Thoracic aorta (tissue), 2 donors: ENCODE measurements around the gene SPATA31C2. TPM values are rescaled to one million over a fixed set of nuclear protein-coding genes. Genes with fewer than 3 reads are reported as not detected.

ENCODE experiments used
- ATAC-seq: fragments of 150-250 bp; one replicate; pipeline ENCODE4 v1.8.0; 2017; ENCODE audit warnings: low read depth; ENCODE audit not compliant: insufficient number of reproducible peaks, low FRiP score
- DNase-seq: peaks from one replicate; pipeline ENCODE4 v3.0.0-alpha.2; 2020; ENCODE audit warnings: low spot score
- H3K27ac ChIP-seq, 2 donors: fragments of 200-600 bp; sonication (generic); 1 replicate in 1 of 2; 2 replicates in 1 of 2; pipeline ENCODE4 v1.5.1; 2016; ENCODE audit warnings: mild to moderate bottlenecking in 2 of 2, moderate library complexity in 2 of 2
- H3K27me3 ChIP-seq: fragments of 200-600 bp; sonication (generic); replicated peaks from 2 replicates; pipeline ENCODE4 v1.6.0; 2016; ENCODE audit warnings: mild to moderate bottlenecking; ENCODE audit not compliant: insufficient read depth
- H3K36me3 ChIP-seq: fragments of 200-600 bp; sonication (generic); one replicate; pipeline ENCODE4 v1.5.1; 2016
- H3K4me1 ChIP-seq, 2 donors: fragments of 200-600 bp; sonication (generic); 1 replicate in 1 of 2; 2 replicates in 1 of 2; pipeline versions ENCODE4 v1.5.1 to v1.6.0; 2016; ENCODE audit warnings: low read depth in 2 of 2, mild to moderate bottlenecking in 1 of 2; ENCODE audit not compliant: control insufficient read depth in 1 of 2
- H3K4me3 ChIP-seq: fragments of 200-600 bp; sonication (generic); 2 replicates; pipeline ENCODE4 v1.5.1; 2016; ENCODE audit warnings: mild to moderate bottlenecking
- H3K9me3 ChIP-seq: fragments of 200-600 bp; sonication (generic); 2 replicates; pipeline ENCODE4 v1.5.1; 2016
- total RNA-seq, 2 donors: library from RNA; depleted of rRNA; stranded (reverse); fragments of >200 nt; gene quantifications; one replicate each; pipeline versions ENCODE4 v1.1.0 to v1.2.3, GENCODE V29; 2016
- TF ChIP-seq, protein P1 (sequence below): fragments of 200-600 bp; sonication (generic); IDR thresholded peaks from one replicate; pipeline ENCODE4 v1.5.1; 2019; ENCODE audit warnings: antibody characterized with exemption

The SPATA31C2 gene
- total RNA-seq, 2 donors from 2014 or later: not detected

DNA sequence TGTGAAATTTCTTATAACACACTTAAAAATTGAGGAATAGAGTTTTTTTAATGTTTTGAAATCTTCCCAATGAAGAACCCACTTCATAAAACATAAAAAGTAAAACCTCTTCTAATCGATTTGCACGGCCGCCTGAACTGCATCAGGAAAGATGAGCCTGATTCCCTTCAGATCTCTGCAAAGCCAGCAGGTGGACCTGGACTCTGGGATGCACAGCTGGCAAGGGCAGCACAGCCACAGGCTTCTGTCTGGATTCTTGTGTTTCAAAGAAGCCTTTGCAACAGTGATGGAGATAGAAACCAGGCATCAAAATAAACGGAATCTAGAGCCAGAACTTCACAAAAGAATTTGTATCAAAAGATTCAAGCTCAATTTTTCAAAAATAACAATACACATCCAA is 36.0 kb upstream of the SPATA31C2 start:
- Histone ChIP-seq H3K27me3 (no peaks in the 10 kb centered on the region), H3K4me1 (no peaks in the 10 kb centered on the region), H3K9me3 (no peaks in the 10 kb centered on the region), H3K36me3 (no peaks in the 10 kb centered on the region), H3K4me3 (no peak overlapping the region), H3K27ac (no peak overlapping the region)
- ATAC-seq (no peak), DNase-seq (no peak)
- TF ChIP-seq, protein P1, sequence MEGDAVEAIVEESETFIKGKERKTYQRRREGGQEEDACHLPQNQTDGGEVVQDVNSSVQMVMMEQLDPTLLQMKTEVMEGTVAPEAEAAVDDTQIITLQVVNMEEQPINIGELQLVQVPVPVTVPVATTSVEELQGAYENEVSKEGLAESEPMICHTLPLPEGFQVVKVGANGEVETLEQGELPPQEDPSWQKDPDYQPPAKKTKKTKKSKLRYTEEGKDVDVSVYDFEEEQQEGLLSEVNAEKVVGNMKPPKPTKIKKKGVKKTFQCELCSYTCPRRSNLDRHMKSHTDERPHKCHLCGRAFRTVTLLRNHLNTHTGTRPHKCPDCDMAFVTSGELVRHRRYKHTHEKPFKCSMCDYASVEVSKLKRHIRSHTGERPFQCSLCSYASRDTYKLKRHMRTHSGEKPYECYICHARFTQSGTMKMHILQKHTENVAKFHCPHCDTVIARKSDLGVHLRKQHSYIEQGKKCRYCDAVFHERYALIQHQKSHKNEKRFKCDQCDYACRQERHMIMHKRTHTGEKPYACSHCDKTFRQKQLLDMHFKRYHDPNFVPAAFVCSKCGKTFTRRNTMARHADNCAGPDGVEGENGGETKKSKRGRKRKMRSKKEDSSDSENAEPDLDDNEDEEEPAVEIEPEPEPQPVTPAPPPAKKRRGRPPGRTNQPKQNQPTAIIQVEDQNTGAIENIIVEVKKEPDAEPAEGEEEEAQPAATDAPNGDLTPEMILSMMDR: no peak

DNA sequence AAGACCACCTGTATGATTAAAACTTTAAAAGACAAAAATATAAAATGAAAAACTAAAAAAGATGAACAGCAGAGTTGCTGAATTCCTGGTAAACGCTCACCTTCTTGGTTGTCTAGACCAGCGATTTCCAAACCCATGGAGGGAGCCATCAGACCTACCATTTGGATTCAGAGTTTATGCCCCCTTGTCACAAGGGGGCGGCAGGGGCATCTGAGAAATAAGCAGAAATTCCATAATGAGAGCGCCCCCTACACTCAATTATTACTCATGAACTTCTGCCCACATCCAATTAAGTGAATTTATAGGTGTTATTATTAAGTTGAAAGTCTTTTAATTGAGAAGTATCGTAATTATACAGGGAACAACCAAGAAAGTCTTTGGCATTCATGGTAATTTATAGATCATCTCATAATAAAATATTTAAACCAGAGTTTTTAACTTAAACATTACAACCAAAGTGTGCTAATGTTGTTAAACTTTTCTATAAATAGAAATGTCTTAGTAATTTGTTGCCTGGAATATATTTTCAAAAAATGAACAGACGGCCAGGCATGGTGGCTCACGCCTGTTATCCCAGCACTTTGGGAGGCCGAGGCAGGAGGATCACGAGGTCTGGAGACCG is 35.2 kb upstream of the SPATA31C2 start:
- Histone ChIP-seq H3K4me1 (no peaks in the 10 kb centered on the region), H3K27me3 (no peaks in the 10 kb centered on the region), H3K27ac (no peak overlapping the region), H3K4me3 (no peak overlapping the region), H3K9me3 (no peaks in the 10 kb centered on the region), H3K36me3 (no peaks in the 10 kb centered on the region)
- TF ChIP-seq, protein P1: peak; percentile 45
- DNase-seq: no peak
- no peak for ATAC-seq

DNA sequence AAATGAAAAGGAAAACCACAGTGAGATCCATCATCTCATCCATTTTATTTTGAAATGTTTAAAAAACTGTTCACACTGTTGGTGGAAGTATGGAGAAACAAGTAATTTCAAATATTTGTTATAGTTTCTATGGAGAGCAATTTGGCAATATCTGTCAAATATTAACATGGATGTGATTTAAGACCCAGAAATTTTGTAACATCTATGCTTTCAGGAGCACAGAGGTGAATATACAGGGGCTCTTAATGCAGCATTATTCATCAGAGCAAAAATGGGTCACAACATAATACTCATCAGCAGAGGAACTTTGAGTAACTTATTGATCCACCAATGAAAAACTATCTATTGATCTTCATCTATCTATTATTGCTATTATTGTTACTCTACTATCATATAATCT is 31.4 kb upstream of the SPATA31C2 start:
- ATAC-seq (no peak), DNase-seq (no peak)
- Histone ChIP-seq H3K4me1 (no peaks in the 10 kb centered on the region), H3K27me3 (no peaks in the 10 kb centered on the region), H3K4me3 (no peak overlapping the region), H3K36me3 (no peaks in the 10 kb centered on the region), H3K27ac (no peak overlapping the region), H3K9me3 (no peaks in the 10 kb centered on the region)
- TF ChIP-seq, protein P1: no peak

DNA sequence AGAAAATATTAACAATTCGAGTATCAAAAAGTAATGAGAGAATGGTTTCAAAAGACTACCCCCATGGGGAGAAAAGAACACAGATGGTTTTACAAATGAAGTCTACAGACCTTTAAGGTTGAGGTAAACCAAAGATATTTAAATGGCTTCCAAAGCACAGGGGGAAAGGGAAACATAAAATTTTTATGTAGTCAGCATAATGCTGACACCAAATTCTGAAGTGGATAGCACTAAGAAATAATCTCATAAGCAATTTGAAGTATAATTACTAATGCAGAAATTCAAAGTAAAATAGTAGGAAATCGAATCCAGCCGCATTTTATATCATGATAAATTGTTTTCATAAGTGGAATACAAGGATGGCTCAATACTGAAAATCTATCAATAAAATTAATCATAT is 30.3 kb upstream of the SPATA31C2 start:
- TF ChIP-seq, protein P1: no peak
- Histone ChIP-seq H3K27me3 (no peaks in the 10 kb centered on the region), H3K27ac (no peak overlapping the region), H3K36me3 (no peaks in the 10 kb centered on the region), H3K4me1 (no peaks in the 10 kb centered on the region), H3K4me3 (no peak overlapping the region), H3K9me3 (no peaks in the 10 kb centered on the region)
- ATAC-seq (no peak), DNase-seq (no peak)

DNA sequence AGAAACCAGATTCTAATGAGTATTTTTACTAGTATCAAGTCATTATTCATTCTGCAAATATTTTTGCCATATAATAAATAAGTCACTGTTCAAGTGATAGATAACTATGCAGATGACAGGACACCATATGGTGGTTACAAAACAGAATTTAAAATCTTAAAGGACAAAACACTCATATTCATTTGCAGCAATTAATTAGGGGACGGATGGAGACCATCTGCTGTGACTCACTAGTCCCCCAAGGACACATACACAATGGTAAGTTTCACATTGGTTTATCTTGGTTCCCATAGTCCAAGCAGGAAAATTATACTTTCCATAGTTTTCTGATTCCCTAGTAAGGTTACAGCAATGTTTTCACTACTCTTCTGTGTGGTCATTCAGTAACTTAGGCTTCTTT is 28.4 kb upstream of the SPATA31C2 start:
- Histone ChIP-seq H3K4me1 (no peaks in the 10 kb centered on the region), H3K27ac (no peak overlapping the region), H3K4me3 (no peak overlapping the region), H3K9me3 (no peaks in the 10 kb centered on the region), H3K27me3 (no peaks in the 10 kb centered on the region), H3K36me3 (no peaks in the 10 kb centered on the region)
- DNase-seq: no peak
- no peak for ATAC-seq
- TF ChIP-seq, protein P1: no peak
